Measurements from ENCODE around the gene TTLL1. TPM values are rescaled to one million over a fixed set of nuclear protein-coding genes. Genes with fewer than 3 reads are reported as not detected.
"Not testable (repeated sequence)": the region's sequence is repeated elsewhere in the genome, so short reads cannot be mapped to it uniquely, and the experiment has no call there.

Gene TTLL1
- polyA plus RNA-seq, 6 donors from 2014 or later, result 0.60 to 4.1 (median 2.7) TPM

DNA sequence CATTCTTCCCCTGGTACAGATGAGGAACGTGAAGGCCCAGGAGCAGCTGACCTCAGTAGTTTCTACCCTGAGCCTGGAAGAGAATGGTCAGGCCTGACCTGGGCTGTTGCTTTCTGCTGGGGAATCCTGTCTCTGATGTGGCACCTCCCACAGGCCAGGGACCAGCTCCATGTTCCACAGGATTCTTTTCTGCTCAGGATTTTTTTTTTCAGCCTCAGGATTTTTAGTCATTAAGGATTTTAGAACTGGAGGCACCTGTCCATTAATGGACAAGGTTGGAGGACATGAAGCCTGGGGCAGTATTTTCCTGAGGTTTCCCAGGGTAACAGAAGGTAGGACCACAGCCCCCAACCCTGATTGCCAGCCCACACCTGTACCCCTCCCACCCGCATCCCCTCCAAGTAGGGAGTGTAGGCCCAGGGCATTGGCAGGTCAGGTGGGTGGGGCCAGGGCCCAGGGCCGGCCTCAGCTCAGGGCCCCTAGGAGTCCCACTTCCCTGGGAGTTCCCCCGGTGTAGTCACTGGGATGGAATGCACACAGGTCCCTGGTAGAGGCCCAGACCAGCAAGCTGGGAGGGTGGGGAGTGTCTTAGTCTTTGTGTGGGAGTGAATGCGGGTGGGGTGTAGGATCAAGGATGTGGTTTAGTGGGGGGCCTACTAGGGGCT is 37.4 kb upstream of the TTLL1 start:
- no peaks in the 10 kb centered on the region for H3K36me3 Mint-ChIP-seq
- no peaks in the 10 kb centered on the region for H3K9me3 Mint-ChIP-seq
- H3K27me3 Mint-ChIP-seq, result peaks cover 22 to 67% (median 42%) of the 10 kb centered on the region in 3 donors
- H3K27ac Mint-ChIP-seq, result peak overlapping the region in 2 of 6 donors; percentile 25 to 54
- H3K4me1 Mint-ChIP-seq, result peaks cover 17 to 32% (median 19%) of the 10 kb centered on the region in 3 donors
- no peak for ATAC-seq (ENCODE audit: low read depth in 2 of 2)
- H3K4me3 Mint-ChIP-seq, result no peak overlapping the region
- no peak for DNase-seq

GRCh38 chr22:43118953-43119458 is 29.8 kb upstream of the TTLL1 start:
- Mint-ChIP-seq H3K4me3 (peak overlapping the region in 6 of 8 donors; percentile 6 to 76 (median 56)), H3K27me3 (peaks cover 34 to 56% (median 42%) of the 10 kb centered on the region in 3 donors), H3K36me3 (no peaks in the 10 kb centered on the region), H3K27ac (no peak overlapping the region), H3K9me3 (no peaks in the 10 kb centered on the region), H3K4me1 (peaks cover 40 to 51% (median 50%) of the 10 kb centered on the region in 3 donors)
- DNase-seq (peak; percentile 35), ATAC-seq (ENCODE audit: low read depth in 2 of 2) (peak; percentile 45 to 53)

DNA sequence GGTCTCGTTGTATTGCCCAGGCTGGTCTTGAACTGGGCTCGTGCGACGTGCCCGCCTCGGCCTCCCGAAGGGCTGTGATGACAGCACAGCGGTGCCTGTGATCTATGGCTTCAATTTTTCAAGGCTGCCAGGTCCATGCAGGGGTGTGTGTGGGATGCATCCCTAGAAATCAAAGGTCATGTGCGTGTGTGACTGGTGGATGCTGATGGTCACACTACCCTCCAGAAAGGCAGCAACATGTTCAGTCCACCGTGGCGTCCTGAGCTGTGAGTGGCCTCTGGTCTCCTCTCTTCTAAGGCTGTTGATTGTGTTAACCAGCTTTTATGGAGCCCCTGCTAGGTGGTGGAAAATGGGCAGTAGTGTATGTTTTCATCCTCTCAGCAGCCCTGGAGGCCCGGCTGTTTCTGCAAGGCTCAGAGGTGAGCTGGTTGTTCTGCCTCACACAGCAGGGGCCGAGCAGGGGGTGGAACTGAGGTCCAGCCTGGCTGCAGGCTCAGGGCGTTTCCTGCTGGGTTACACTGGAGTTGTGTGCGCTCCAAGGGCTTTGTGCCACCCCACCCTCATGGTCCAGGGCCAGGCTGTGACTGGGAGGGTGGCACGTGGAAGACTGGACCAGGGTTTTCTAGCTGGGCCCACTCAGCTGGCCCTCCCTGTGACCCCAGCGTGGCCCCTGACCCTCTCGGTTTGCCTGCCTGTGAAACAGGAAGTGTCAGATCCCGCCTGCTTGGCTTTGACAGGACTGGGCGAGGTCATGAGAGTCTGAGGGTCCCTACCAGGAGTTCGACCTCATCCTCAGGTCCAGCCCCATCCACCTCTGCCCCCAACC is 29.0 kb upstream of the TTLL1 start:
- no peak for DNase-seq
- peak overlapping the region in 5 of 8 donors; percentile 26 to 76 (median 52) for H3K4me3 Mint-ChIP-seq
- H3K27ac Mint-ChIP-seq, result peak overlapping the region in 1 of 6 donors; percentile 73
- H3K36me3 Mint-ChIP-seq, result no peaks in the 10 kb centered on the region
- peaks cover 40 to 58% (median 51%) of the 10 kb centered on the region in 3 donors for H3K4me1 Mint-ChIP-seq
- no peaks in the 10 kb centered on the region for H3K9me3 Mint-ChIP-seq
- ATAC-seq (ENCODE audit: low read depth in 2 of 2), result no peak
- peaks cover 34 to 61% (median 48%) of the 10 kb centered on the region in 3 donors for H3K27me3 Mint-ChIP-seq

DNA sequence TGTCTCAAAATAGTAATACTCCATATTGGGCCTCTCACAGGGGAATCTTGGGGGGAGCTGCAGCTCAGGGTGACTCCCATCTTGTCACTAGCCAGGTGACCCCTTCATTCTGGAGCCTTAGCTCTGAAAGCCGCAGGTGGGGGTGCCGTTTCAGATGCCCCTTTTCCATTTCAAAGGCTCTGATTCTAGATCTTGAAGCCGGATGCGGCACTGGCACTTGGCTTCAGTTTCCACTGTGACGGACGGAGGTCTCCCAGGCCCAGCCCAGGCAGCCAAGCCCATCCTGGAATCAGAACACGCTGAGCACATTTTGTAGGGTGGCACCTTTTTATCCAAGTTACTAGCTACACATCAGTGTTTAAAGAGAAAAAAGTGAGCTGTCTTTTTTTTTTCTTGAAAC is 27.7 kb upstream of the TTLL1 start:
- Mint-ChIP-seq H3K27ac (no peak overlapping the region), H3K4me1 (peaks cover 32 to 51% (median 45%) of the 10 kb centered on the region in 3 donors), H3K4me3 (no peak overlapping the region), H3K27me3 (peaks cover 32 to 58% (median 46%) of the 10 kb centered on the region in 3 donors), H3K36me3 (no peaks in the 10 kb centered on the region), H3K9me3 (no peaks in the 10 kb centered on the region)
- ATAC-seq (ENCODE audit: low read depth in 2 of 2), result no peak
- no peak for DNase-seq

DNA sequence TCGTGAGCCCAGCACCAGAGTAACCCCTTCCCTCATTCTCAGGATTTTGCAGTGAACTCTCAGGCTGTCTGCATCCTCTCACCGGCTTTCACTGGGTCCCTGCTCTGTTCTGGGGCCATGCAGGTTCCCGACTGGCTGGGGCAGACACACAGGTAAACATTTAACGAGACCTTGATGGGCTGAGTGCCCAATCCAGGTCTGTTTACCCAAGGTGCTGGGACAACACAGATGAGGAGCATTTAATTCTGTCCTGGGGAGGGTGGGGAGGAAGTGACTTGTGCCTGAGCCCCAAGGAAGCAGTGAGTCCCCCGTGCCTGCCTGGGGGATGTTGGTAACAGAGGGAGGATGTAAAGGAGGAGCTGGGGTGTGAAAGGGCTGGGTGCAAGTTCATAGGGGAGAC is 25.8 kb upstream of the TTLL1 start:
- DNase-seq, result no peak
- Mint-ChIP-seq H3K36me3 (no peaks in the 10 kb centered on the region), H3K9me3 (no peaks in the 10 kb centered on the region), H3K27me3 (peaks cover 24 to 57% (median 49%) of the 10 kb centered on the region in 3 donors), H3K4me1 (peaks cover 26 to 51% (median 44%) of the 10 kb centered on the region in 3 donors), H3K4me3 (peak overlapping the region in 3 of 8 donors; percentile 0 to 31 (median 21)), H3K27ac (no peak overlapping the region)
- ATAC-seq (ENCODE audit: low read depth in 2 of 2), result no peak

- no peaks in the 10 kb centered on the region for H3K9me3 Mint-ChIP-seq
- ATAC-seq (ENCODE audit: low read depth in 2 of 2), result no peak
- H3K27ac Mint-ChIP-seq, result no peak overlapping the region
- no peak for DNase-seq
- peaks cover 30 to 62% (median 44%) of the 10 kb centered on the region in 3 donors for H3K27me3 Mint-ChIP-seq
- H3K4me3 Mint-ChIP-seq, result peak overlapping the region in 1 of 8 donors; percentile 3
- H3K36me3 Mint-ChIP-seq, result no peaks in the 10 kb centered on the region
- H3K4me1 Mint-ChIP-seq, result peaks cover 17 to 41% (median 34%) of the 10 kb centered on the region in 3 donors
Measured at GRCh38 chr22:43113526-43114251, 24.5 kb upstream of the TTLL1 start.

DNA sequence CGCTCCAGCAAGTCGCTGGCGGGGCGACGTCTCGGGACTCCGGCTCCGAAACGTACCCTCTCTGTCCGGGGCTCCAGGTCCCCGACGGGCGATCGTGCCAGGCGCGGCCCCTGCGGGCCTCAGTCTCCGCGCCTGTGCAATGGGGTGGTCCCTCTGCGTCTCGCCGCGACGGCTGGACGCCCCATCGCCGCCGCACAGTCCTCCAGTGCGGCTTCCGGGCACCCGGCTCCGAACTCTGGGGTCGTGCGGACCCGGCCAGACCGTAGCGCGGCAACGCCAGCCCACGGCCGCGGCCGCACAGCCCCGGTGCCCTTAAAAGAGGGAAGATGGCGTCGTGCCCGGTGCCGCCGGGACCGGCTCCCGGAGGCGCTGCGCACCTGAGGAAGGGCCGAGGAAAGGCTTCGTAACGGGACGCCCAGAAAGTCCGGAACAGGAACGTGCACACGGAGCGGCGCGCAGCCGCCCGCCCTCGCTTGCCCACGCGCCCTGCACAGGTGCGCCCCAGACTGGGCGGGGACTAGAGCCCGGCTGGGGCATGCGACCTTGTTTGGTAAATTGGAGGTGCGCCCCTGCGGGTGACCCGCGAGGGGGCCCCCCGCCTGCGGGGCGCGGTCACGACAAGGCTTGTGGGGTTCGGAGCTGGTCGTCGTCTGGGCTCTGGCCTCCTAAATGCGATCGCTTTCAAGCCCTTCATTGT is 21.9 kb upstream of the TTLL1 start:
- no peak overlapping the region for H3K27ac Mint-ChIP-seq
- DNase-seq (peak; percentile 44), ATAC-seq (ENCODE audit: low read depth in 2 of 2) (peak; percentile 70 to 73)
- no peaks in the 10 kb centered on the region for H3K36me3 Mint-ChIP-seq
- peaks cover 33 to 71% (median 42%) of the 10 kb centered on the region in 3 donors for H3K27me3 Mint-ChIP-seq
- H3K4me1 Mint-ChIP-seq, result peaks cover 14 to 23% (median 22%) of the 10 kb centered on the region in 3 donors
- H3K4me3 Mint-ChIP-seq, result peak overlapping the region; percentile 40 to 86 (median 74)
- H3K9me3 Mint-ChIP-seq, result no peaks in the 10 kb centered on the region

GRCh38 chr22:43110444-43110926 is 21.3 kb upstream of the TTLL1 start, which contains the start of gene BIK:
Gene BIK, plus strand, starts transcription at chr22:43110750. Its CDS starts 13,273 bp downstream, at chr22:43124023.
- Mint-ChIP-seq H3K4me1 (peaks cover 9 to 17% (median 17%) of the 10 kb centered on the region in 3 donors), H3K9me3 (no peaks in the 10 kb centered on the region), H3K27me3 (peaks cover 33 to 66% (median 37%) of the 10 kb centered on the region in 3 donors), H3K4me3 (peak within 1 kb of the TSS; percentile 70 to 90 (median 86)), H3K36me3 (no peaks in the 10 kb centered on the region), H3K27ac (no peak within 1 kb of the TSS)
- DNase-seq (peak; percentile 35), ATAC-seq (ENCODE audit: low read depth in 2 of 2) (peak; percentile 59 to 62)

DNA sequence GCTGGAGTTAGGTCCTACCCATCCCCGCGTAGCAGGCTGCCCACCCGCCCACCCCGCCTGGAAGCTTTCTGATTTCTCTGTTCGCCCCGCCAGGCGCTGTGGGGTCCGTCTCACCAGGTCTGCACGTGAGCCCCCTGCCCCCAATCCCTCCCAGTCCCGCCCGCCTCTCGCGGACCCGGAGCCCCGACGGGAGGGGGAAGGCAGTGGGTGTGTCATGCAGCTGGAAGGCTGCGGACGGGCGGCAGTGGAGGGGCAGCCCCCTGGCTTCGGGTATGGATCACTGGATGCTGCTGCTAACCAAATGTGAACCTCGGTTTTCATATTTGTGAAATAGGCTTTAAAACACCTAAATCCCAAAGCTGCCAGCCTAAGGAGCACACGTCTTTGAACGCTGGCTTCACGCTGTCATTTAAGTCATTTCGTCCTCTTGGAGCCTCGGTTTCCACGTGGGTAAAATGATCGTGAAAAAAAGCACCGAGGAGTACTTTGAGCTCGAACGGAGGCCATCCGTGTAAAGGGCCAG is 20.8 kb upstream of the TTLL1 start:
- no peak overlapping the region for H3K27ac Mint-ChIP-seq
- no peaks in the 10 kb centered on the region for H3K36me3 Mint-ChIP-seq
- H3K9me3 Mint-ChIP-seq, result no peaks in the 10 kb centered on the region
- peak overlapping the region; percentile 70 to 90 (median 86) for H3K4me3 Mint-ChIP-seq
- no peak for ATAC-seq (ENCODE audit: low read depth in 2 of 2)
- peaks cover 30 to 67% (median 39%) of the 10 kb centered on the region in 3 donors for H3K27me3 Mint-ChIP-seq
- no peak for DNase-seq
- H3K4me1 Mint-ChIP-seq, result peaks cover 6 to 12% (median 11%) of the 10 kb centered on the region in 3 donors

GRCh38 chr22:43109511-43109910 is 20.3 kb upstream of the TTLL1 start:
- no peak for ATAC-seq (ENCODE audit: low read depth in 2 of 2)
- Mint-ChIP-seq H3K4me3 (peak overlapping the region in 5 of 8 donors; percentile 38 to 79 (median 56)), H3K9me3 (no peaks in the 10 kb centered on the region), H3K4me1 (peaks cover 4 to 9% (median 7%) of the 10 kb centered on the region in 3 donors), H3K27me3 (peaks cover 27 to 65% (median 39%) of the 10 kb centered on the region in 3 donors), H3K27ac (peak overlapping the region in 1 of 6 donors; percentile 66), H3K36me3 (no peaks in the 10 kb centered on the region)
- no peak for DNase-seq

GRCh38 chr22:43106302-43106701 is 17.1 kb upstream of the TTLL1 start:
- ATAC-seq (ENCODE audit: low read depth in 2 of 2), result no peak
- Mint-ChIP-seq H3K4me1 (peaks cover 4 to 9% (median 7%) of the 10 kb centered on the region in 3 donors), H3K9me3 (no peaks in the 10 kb centered on the region), H3K27me3 (peaks cover 15 to 53% (median 32%) of the 10 kb centered on the region in 3 donors), H3K4me3 (no peak overlapping the region), H3K27ac (peak overlapping the region in 1 of 6 donors; percentile 87), H3K36me3 (no peaks in the 10 kb centered on the region)
- DNase-seq, result no peak

GRCh38 chr22:43104950-43105349 is 15.8 kb upstream of the TTLL1 start:
- not testable (repeated sequence) for H3K27ac Mint-ChIP-seq; DNase-seq; H3K4me1 Mint-ChIP-seq; H3K36me3 Mint-ChIP-seq; H3K9me3 Mint-ChIP-seq; H3K4me3 Mint-ChIP-seq; ATAC-seq (ENCODE audit: low read depth in 2 of 2)
- peaks cover 8 to 52% (median 27%) of the 10 kb centered on the region in 3 donors for H3K27me3 Mint-ChIP-seq
